Globus pallidus (tissue), 1 donor: Measurements from ENCODE around the gene RGN.
"Not testable (repeated sequence)": the region's sequence is repeated elsewhere in the genome, so short reads cannot be mapped to it uniquely, and the experiment has no call there.

Experiments
- DNase-seq: peaks from one replicate; pipeline ENCODE4 v3.0.0-alpha.2; 2015; ENCODE audit warnings: low spot score

RGN gene

GRCh38 chrX:47078129-47079043 is at the start of gene RGN:
Gene RGN (plus strand): TSS chrX:47078443. CDS start chrX:47081145, 2,702 bp downstream.
- DNase-seq, result no peak

GRCh38 chrX:47030339-47030738 is 47.9 kb upstream of the RGN start:
- peak; percentile 66 for DNase-seq

DNA sequence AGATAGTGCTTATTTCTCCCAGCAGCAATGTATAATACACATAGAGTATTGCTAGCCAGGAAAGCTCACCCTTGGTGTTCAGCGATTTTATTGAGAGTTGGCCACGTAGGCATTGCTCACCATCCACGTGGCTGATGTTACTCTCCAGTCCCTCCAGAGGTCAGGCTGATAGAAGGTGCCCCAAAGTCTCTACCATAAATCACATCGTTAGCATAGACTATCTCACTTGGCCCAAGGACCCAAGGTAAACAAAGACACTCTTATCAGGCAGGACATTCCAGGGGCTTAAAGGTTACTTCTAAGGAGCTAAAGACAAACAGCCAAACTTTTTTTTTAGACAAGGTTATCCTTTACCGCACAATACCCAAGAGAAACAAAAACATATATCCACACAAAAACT is 30.3 kb upstream of the RGN start:
- DNase-seq, result no peak

- no peak for DNase-seq
Observed at GRCh38 chrX:47059142-47059874, 18.9 kb upstream of the RGN start.

DNA sequence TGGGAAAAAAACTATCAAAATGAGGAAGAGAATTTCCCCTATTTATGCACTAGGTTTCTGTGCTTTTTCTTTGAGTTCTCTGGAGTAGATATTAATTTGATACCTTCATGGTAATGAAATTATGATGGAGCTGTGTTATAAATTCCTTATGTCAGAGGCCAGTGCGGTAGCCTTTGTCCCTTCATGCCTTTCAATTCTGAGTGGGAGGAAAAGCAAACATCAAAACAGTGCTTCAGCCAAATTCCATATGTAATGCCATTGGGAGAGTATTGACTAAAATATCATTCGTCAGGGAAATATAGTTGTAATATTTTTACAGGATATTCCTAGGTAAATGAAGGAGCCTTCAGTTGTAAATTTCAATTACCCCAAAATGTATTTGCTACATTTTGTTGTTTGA is 17.5 kb upstream of the RGN start:
- DNase-seq, result no peak

DNA sequence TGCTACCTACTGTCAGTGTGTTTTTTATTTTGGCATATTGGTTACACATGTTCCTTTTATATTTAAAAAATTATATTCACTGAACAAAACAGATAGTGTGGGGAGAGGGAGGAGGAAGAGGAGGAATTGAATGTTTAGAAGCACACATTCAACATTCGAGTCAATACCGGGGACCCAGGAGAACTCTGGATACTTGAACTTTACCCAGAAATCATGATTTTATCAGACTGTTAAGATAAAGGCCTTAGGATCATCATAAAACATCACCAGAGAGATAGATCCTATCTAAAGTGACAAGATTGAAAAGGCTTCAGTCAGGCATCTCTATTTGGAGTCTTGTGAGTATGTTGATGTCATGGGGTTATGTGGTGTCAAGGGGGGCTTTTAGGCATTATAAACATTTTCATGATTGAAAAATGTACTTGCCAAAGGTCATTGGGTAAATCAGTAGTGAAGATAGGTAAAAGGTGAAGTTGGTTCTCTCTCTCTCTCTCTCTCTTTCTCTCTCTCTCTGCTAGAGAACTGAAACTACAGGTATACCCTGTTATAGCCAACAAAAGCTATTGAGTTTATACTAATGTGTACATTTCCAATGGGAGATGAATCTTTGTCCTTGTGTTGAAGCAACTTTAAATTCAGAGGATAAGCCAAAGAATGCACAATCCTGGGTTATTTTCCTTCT is 16.9 kb upstream of the RGN start:
- no peak for DNase-seq

- no peak for DNase-seq
Observed at GRCh38 chrX:47063179-47063578, 15.1 kb upstream of the RGN start.

DNA sequence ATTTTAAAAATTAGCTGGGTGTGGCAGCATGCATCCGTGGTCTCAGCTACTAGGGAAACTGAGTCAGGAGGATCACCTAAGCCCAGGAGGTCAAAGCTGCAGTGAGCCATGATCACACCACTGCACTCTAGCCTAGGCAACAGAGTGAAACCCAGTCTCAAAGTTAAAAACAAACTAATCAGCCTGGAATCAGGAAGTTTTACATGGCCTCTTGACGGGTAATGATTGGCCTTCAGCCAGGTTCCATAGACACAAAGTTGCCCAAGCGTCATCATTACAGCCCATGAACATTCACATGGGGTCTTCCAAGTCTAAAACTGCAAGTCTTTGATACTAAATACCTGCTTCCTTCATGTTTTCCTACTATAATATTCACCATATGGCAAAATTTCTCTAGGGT is 10.0 kb upstream of the RGN start:
- DNase-seq, result no peak

DNA sequence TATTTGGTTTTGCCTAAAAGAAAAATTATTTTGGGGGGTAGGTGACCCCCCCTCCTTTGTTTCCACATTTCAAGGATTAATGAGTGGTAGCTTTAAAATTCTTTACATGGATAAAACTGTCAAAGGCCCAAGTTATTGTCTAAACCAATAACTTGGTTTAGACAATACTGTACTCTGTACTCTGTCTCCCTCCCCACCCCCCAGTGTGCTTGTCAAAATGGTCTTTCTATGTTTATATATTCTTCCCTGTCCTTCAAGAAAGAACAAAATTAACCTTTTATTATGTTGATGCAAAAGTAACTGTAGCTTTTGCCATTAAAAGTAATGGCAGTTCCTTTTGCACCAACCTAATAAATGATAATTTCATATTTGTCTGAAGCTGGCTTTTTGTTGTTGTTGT is 9.5 kb upstream of the RGN start:
- no peak for DNase-seq

GRCh38 chrX:47080215-47080914 is 2.1 kb downstream of the RGN start:
- no peak for DNase-seq

DNA sequence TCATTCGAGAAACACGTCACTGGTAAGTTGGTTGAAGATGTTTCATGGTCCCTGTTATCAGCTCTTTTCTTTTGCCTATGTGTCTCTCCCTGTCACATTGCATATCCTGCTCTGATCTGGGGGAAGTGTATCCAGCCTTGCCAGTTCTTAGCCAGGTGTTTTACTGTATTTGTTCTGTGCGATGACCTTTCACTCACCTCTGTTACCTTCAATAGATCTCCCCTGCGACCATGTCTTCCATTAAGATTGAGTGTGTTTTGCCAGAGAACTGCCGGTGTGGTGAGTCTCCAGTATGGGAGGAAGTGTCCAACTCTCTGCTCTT is 2.6 kb downstream of the RGN start:
- DNase-seq, result no peak

DNA sequence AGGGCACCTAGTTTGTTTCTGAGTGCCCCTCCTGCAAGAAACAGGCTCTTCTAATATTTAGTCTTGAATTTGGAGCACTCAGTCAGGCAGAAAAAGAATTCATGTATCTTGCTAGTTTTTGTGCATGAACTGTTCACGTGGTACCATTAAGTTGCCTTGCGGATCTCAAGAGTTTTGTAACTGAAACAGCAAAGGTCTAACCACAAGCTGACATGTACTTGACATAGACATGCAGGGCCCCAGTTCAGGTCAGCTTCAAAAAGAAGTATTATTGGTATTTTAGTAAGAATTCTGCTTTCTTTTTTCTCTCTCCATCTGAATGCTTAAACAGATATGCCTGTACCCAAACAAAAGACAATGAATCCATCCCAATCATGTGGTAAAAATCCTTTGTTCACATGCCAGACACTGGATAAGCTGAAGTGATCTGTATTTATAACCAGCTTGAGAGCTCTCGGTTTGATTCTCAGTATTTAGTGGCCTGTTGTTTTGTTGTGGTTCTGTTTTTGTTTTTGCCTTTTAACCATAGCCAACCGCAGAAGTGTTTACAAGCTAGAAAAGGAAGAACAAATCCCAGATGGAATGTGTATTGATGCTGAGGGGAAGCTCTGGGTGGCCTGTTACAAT is 13.0 kb downstream of the RGN start:
- peak; percentile 46 for DNase-seq

DNA sequence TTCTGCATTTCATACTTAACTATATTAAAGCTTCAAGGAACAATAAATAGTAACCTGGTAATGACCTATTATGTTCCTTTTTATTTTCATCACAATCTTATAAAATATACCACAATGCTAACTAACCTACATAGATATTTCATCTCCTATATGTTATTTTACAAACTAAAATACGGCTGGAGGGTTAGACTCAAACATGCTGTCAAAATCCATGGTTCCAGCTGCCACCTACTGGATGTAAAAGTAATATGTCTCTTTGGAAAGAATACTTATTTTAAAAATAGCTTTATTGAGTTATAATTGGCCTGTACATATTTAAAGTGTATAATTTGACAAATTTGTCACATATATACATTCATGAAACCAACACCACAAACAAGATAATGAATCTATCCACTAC is 15.0 kb downstream of the RGN start:
- peak; percentile 38 for DNase-seq

DNA sequence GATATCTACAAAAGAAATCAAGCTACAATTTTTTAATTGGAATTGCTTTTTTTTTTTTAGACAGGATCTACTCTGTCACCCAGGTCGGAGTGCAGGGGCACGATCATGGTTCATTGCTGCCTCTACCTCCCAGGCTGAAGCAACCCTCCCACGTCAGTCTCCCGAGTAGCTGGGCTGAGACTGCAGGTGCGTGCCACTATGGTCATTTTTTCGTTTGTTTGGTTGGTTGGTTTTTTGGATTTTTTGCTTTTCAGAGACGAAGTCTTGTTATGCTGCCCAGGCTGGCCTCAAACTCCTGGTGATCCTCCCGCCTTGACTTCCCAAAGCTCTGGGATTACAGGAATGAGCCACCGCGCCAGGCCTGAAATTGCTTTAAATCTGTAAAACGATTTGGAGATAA is 15.6 kb downstream of the RGN start:
- no peak for DNase-seq

- DNase-seq, result no peak
Observed at GRCh38 chrX:47097018-47097417, 18.8 kb downstream of the RGN start.

- DNase-seq, result no peak
Observed at GRCh38 chrX:47098338-47099094, 20.3 kb downstream of the RGN start.

DNA sequence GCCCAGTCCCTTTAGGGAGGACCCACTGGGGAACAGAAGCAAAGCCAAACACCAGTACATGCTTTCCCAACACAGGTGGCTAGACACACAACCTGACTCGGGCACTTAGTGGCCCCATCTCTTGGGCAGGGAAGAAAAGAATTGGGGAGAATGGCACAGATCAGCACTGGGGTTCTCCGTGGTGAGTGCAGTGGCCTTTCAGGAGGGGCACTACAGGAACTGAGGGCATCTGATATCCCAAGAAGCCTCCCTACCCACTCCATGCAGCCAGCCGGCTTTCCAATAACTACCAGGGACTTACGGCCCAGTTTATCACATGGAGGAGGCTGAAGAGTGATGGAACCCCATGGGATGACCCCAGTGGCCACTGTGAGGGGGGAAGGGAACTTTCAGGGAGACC is 23.0 kb downstream of the RGN start:
- DNase-seq, result no peak

DNA sequence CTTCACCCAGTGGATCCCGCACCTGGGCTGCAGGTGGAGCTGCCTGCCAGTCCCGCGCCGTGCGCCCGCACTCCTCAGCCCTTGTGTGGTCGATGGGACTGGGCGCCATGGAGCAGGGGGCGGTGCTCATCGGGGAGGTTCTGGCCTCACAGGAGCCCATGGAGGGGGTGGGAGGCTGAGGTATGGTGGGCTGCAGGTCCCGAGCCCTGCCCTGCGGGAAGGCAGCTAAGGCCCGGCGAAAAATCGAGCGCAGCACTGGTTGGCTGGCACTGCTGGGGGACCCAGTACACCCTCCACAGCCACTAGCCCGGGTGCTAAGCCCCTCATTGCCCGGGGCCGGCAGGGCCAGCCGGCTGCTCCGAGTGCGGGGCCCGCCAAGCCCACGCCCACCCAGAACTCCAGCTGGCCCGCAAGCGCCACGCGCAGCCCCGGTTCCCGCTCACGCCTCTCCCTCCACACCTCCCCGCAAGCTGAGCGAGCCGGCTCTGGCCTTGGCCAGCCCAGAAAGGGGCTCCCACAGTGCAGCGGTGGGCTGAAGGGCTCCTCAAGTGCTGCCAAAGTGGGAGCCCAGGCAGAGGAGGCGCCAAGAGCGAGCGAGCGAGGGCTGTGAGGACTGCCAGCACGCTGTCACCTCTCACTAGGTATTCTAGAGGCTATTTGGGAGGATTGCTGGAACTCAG is 32.8 kb downstream of the RGN start:
- DNase-seq, result not testable (repeated sequence)

DNA sequence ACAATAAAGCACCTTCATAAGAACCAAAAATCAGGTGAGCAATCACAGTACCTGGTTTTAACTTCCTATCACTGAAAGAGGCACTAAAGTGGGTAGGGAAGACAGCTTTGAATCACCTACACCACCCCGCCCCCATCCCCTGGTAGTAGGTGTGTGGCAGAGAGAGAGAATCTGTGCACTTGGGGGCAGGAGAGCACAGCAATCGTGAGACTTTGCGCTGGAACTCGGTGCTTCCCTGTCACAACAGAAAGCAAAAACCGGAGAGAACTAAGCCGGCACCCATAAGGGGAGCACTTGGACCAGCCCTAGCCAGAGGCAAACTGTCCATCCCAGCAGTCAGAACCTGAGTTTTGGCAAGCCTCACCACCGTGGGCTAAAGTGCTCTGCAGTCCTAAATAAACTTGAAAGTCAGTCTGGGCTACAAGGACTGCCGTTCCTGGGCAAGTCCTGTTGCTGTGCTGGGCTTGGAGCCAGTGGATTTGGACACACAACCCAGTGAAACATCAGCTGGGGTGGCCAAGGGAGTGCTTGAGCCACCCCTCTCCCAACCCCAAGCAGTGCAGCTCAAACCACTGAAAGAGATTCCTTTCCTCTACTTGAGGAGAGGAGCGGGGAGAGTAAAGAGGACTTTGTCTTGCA is 34.2 kb downstream of the RGN start:
- no peak for DNase-seq

GRCh38 chrX:47116551-47117110 is 38.4 kb downstream of the RGN start:
- DNase-seq, result not testable (repeated sequence)
